Measurements from ENCODE around the gene TMEM164.
A peak's percentile ranks its signal among the peaks of the same experiment; 100 is the strongest.
"Not testable (repeated sequence)": the region's sequence is repeated elsewhere in the genome, so short reads cannot be mapped to it uniquely, and the experiment has no call there.

TMEM164 gene

DNA sequence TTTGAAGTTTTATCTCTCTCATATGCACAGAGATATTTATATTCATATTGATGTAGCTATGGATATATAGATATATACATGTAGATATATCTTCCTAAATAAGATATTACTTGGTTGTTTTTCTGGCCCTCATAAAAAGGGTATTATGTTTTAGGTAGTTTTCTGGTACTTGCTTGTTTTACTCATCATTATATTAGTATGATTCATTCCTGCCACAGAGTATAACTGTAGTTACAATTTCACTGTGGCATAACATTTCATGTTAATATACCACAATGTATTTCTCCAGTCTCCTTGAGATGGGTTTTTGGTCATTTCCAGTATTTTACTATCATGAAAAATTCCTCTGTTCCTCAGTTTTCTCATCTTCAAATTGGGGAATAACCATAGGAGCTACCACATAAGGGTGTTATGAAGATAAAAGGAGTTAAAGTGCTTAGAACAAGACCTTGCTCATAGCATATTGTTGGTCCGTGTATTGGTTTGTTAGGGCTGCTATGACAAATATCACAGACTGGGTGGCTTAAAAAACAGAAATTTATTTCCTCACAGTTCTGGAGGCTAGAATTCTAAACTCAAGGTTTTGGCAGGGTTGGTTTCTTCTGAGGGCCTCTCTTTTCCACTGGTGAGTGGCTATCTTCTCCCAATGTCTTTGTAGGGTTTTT is 129.7 kb downstream of the TMEM164 start:
- peak; percentile 52 for ATAC-seq

DNA sequence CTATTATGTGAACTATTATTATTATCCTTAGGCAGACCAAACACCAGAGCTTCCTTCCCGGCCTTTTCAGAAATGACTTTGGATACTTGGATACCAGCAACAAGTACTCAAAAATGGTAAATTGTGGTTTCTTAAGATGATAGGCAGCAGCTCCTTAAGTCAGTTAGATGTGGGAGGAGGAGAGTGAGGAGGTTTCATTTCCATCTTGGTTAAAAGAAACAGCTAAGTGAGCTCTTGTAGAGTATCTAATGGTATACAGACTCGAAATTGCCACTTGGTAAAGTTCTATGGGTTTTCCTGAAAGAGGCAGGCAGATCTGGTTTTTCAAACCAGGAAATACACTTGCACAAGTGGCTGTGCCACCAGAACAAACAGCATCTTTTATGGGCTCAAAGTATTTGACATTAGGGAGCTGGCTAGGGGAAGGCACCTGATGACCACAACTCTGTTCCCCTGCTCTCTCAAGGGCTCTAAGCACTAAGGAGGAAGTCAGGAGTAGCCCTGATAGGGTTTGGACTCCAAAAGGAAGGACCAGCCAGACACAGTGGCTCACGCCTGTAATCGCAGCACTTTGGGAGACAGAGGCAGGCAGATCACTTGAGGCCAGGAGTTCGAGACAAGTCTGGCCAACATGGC is 130.9 kb downstream of the TMEM164 start:
- DNase-seq (no peak), ATAC-seq (no peak)

More for the DNA sequence above, 129.7 kb downstream of the TMEM164 start:
- no peak for DNase-seq

DNA sequence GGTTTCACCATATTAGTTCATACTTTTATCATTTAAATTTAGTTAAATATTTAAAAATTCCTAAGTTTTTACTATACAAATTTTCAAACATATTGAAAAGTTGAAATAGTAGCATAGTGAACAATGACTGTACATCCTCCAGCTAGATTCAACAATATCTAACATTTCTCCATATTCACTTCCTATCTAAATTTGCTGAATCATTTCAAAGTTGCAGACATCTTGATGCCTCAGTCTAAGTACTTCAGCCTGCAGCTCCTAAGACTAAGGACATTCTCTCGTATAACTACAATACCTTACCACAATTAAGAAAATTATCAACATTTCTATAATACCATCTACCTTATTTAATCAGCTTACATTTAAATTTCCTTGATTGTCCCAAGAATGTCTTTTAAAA is 132.7 kb downstream of the TMEM164 start:
- DNase-seq (no peak), ATAC-seq (no peak)

DNA sequence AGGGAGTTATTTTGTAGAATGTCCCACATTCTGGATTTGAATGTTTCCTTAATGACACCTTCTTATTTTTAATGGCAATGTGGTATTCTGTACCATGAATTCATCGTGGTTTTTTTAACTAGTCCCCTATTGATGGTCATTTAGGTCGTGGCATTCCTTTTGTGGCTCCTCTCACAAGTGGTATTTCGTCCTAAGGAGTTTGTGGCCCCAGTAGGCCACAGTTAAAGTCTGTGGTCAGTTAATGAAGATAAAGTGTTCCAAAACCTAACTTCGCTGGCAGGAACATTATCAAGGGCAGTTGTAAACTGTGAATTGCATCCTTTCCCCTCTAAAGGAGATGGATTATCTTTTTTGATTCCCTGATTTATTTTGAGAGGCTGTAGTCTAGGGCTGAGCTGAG is 133.2 kb downstream of the TMEM164 start:
- no peak for DNase-seq
- no peak for ATAC-seq

DNA sequence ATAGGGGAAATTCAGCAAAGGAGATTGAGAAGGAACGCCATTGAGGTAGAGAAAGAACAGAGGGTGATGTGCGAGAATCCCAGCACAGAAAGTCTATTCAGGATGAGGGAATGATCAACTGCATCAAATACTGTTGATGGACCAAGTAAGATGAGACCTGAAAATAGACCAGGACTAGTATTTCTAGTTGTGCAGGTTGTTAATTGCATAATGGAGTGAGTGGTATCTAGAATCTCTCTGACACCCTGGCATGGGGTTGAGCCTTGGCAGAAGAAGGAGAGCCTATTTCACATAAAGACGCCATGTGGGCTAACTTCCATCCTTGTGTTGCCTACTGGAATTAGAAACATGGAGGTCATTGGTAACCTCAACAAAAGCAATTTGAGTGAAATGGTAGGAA is 135.6 kb downstream of the TMEM164 start:
- ATAC-seq: no peak
- no peak for DNase-seq

DNA sequence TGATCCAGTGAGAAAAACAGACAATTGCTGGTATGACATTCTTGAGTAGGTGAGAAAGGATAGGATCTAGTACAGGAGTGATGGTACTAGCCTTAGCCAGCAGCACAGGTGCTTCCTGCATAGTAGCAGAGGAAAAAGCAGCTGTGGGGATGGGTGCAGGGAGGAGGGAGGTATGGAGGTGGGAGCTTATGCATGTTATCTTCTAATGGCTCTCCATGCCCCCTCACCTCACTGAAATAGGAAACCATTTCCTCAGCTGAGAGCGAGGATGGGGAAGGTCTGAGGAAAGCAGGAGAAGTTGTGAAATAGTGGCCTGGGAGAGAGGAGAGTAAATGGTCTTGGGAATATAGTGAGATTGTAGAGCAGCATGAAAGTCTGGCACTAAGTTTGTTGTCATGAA is 136.3 kb downstream of the TMEM164 start:
- ATAC-seq: no peak
- no peak for DNase-seq

DNA sequence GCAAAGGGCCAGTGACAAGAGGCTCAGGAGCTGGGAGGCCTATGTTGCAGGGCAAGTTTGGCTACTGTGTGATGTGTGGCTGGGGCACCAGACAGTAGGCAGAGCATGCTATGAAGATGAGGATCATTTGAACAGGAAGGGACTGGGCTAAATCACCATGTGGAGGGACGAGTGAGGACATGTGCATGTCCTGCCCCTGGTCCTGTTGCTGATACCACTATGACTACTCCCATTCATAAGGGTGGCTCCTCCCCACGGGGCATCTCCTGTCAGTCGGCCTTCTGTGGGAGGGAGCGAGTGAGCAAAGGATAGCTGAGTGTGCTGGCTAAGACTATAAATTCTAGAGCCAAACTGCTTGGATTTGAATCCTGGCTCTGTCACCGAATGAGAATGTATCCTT is 139.2 kb downstream of the TMEM164 start:
- DNase-seq (no peak), ATAC-seq (no peak)

DNA sequence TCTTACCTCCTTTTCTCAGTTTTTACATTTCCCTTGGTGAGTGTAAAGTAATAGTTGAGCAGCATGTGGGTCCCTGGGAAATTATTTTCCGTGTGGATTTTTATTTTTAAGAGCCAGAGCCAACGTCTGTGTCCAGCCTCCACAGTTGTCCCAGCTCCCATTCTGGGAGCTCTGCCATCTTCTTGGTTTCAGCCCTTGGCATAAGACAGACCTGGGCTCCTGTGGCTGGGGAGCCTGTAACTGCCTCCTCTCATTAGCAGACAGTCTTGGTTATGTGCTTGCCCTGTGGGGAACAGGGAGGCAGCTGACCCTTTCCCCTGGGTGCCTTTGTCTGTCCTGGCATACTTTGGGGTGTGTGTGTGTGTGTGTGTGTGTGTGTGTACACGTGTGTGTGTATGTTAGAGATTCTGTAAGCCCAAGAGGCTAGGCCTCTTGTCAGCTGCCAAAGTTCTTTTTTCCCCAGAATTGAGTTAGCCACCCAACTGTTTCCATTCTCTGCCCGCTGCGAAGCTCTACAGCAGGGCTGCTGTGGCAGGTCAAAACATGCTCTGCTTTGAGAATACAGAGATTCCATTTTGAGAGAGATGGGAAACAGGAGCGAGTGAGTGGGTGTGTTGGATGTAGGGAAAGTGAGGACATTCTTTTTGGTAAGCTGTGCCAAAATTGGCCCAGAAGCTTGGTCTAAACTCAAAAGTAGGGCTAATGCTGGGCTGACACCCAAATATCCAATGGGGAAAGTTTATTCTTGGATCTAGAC is 140.7 kb downstream of the TMEM164 start:
- no peak for DNase-seq
- ATAC-seq: no peak

DNA sequence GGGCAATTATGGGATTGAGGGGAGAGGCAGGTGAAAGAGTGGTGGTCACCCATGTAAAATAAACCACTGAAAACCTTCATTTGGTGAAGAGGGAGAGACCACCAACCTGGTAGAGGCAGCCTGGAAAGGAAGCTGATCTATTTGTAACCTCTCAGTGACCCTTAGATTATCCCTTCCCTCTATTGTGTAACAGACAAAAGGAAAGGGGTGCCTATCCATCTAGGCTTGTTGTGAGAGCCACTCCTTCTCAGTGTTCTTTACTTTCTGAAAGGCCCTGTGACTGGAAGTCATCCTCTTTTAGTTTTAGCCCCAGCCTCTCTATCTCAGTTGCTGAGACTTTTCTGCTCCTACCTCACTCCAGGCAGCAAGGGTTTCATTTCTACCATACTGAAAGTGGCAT is 142.4 kb downstream of the TMEM164 start:
- ATAC-seq: no peak
- DNase-seq: no peak

DNA sequence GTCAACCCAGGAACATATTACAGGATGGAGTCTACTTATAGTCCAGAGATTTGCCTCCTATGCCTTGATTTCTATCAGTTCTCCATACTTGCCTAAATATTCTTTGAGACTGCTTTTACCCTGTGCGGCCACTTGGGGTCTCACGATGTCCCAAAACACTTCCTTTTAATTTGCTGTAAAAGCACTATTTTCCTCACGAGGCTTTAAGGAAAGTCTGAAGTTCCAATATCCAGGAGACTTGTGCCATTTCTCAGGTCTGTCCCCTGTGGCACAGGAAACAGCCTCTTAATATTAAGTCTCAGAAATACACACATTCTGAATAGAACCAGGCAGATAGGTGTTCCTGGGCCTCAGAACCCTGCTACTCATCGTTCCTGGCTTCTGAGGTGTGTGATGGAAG is 142.9 kb downstream of the TMEM164 start:
- peak; percentile 14 for DNase-seq
- ATAC-seq: no peak

DNA sequence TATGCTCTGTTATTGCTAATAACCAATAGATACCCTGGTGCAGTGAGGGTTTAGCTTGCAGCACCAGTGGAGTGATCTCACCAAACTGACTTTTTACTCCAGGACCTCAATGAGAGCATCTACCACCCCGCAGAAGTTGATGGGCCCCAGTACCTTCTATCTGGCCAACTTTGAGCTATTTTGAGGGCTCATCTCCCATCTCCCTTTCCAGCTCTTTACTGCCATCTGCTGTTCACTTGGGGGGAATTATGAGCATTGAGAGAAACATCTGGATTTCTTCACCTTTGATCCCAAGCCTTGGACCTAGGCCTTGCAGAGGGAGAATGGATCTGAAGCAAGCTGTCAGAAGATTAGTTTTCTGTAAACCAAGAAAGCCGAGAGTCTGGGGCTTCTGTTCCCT is 143.6 kb downstream of the TMEM164 start:
- ATAC-seq (peak; percentile 49), DNase-seq (peak; percentile 19)

DNA sequence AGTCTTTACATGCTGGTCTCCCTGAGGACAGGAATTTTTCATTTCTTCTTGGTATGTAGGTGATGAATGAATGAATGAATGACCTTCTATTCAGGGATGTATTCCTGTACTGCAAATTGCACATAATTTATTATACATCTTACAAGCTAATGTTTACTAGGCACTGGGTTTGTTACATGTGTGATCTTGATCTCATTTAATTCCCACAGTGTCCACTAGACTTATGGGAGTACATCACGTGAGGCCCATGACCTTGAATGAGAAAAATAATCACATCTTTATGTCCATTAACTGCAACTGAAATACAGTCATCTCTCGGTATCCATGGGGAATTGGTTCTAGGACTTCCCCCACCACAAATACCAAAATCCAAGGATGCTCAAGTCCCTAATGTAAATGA is 150.3 kb downstream of the TMEM164 start:
- ATAC-seq (no peak), DNase-seq (no peak)

DNA sequence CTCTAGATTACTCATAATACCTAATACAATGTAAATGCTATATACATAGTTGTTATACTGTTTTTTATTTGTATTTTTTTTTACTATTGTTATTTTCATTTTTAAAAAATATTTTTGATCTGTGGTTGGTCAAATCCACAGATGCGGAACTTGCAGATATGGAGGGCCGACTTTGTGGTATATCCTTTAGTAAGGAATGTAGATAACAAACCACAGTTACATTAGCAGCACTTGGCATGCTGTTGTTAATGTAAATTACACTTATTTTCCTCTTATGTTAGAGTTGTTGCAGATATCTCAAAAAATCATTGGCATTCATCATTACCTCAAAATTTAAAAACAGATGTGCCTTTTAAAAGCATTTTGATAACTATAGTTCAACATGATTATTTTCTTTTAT is 151.0 kb downstream of the TMEM164 start:
- no peak for ATAC-seq
- DNase-seq: no peak

DNA sequence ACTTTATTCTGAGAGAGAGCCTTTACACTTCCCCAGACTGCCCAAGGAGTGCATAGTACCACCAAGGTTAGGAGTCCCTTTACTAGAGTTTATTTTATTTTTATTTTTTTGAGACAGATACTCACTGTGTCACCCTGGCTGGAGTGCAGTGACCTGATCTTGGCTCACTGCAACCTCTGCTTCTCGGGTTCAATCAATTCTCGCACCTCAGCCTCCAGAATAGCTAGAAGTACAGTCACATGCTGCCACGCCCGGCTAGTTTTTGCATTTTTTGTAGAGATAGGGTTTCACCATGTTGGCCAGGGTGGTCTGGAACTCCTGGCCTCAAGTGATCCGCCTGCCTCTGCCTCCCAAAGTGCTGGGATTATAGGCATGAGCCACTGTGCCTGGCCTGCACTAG is 151.4 kb downstream of the TMEM164 start:
- not testable (repeated sequence) for DNase-seq, ATAC-seq

DNA sequence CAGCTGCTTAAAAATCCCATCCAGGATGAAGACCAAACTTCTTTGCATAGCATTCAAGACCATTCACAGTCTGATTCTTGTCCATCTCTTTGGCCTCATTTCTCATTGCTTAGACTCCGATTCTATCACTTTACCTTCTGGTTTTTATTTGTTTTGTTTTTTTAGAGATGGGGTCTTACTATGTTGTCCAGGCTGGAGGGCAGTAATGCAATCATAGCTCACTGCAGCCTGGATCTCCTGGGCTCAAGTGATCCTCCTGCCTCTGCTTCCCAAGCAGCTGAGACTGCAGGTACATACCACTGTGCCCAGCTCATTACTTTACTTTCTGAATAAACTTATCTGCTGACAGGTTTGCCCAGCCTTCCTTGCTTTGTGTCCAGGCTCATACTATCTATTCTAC is 152.8 kb downstream of the TMEM164 start:
- ATAC-seq (no peak), DNase-seq (no peak)

DNA sequence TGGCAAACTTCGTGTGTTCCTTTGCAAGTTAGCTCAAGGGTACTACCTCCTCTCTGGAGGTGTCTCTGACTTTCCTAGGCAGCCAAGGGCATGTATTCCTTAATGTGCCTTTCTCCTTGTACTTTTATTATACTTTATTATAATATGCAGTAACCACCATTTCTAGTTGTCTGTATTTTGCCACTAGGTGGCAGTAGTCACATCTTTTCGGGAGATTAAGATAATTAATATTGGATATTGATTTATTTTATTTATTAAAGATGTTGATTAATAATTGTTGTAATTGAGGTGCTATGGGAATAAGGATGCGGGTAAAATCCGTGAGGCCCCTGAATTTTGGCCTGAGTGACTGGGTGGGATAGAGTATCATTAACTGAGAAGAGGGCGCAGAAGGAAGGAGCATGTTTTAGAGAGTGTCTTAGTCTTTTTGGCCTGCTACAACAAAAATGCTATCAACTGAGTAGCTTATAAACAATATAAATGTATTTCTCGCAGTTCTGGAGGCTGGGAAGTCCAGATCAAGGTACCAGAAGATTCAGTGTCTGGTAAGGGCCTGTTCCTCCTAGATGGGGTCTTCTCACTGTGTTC is 153.3 kb downstream of the TMEM164 start:
- no peak for ATAC-seq

DNA sequence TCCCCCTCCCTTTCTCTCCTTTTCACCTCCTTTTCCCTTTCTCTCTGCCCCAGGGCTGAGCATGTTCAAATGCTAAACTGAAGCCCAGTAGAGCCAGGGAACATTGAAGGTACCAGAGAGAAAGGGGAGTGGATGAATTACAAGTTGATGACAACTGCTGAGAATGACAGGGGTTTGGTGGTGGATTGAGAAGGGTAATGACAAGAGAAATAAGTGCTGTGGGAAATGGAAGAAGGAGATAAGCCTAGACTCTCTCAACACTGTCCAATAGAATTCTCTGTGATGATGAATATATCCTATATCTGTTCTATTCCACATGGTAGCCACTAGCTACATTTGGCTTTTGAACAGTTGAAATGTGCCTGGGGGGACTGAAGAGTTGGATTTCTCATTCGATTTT is 154.5 kb downstream of the TMEM164 start:
- no peak for ATAC-seq
- no peak for DNase-seq

More for the DNA sequence above, 153.3 kb downstream of the TMEM164 start:
- no peak for DNase-seq

DNA sequence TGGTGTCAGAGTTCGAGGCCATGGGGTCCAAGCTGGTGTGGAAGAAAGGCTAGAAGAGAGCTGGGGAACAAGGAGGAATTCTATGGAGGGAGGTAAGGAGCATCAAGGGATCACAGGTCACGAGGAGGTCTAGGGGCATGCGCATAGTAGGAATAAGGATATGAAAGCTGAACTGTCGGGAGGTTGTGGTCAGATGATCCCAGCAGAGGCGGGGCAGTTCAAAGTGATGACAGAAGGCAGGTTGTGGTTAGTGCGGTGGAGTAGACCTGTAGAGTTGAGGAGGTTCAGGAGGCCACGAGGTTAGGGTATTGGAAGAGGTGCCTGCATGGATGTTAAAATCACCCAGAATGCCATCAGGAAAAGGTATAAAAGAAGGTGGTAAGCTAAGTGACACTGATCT is 156.3 kb downstream of the TMEM164 start:
- DNase-seq: no peak
- no peak for ATAC-seq

DNA sequence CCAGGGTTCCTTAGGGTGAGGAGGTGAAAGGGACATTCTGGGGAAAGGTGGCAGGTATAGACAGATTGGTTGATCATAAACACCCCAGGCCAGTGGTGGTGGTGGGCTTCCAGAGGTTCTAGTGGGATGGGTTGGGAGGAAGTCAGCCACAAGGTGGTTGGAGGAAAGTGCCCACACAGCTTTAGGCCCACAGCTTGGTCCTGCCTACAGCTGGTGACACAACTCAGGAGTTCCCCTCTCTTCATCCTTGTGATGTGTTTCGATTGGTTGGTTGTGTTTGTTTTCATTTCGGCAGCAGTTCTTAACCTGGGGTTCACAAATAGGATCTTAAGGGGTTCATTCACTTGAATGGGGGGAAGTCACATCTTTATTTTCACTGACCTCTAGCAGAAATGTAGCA is 157.0 kb downstream of the TMEM164 start:
- ATAC-seq: no peak
- no peak for DNase-seq

DNA sequence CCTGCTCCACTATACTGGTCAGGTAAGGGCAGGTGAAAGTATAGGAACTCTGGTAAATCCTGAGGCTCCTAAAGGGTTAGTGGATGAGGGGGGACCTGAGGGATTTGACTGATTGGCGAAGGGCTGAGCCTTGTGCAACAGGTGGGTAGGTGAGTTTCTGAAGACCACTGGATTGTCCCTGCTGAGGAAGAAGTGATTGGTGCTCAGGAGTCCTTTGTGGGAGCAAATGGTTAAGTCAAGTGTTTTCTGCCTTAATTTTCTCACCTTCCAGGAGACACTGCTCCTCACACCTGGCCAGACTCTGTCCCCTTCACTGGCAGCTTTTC is 158.4 kb downstream of the TMEM164 start:
- DNase-seq: no peak
- ATAC-seq: no peak

DNA sequence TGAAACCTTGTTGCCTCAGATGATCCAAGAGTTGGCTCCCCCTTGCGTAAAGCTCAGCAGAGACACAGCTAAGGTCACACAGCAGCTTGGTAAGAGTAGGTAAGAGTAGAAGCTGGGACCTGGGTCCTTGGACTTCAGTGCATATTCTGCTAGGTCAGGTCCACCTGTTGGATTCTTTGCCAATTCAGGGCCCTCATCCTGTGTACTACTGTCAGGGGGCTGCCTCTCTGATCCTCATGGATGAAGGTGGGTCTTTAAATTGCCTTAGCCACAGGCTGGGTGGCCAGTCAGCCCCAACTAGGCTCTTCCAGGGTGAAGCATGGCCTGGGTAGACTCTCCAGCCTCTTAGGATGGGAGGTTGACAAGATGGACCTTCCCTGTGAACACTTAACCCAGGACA is 159.2 kb downstream of the TMEM164 start:
- DNase-seq (no peak), ATAC-seq (no peak)

DNA sequence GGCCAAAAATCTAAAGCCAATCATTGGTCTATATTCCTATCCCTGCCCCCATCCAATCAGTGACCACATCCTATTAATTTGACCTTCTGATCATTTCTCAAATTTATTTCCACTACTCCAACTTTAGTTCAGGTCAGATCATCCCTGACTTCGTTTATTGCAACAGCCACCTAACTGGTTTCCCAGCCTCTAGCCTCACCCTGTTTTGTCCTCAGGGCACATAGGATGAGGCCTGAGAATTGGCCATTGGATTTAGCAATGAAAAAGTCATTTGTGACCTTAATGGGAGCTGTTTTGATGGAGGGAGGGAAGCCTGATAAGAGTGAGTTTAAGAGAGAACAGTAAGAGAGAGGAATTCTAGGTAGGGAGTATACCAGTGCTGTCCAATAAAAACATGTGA is 160.0 kb downstream of the TMEM164 start:
- DNase-seq (no peak), ATAC-seq (no peak)

DNA sequence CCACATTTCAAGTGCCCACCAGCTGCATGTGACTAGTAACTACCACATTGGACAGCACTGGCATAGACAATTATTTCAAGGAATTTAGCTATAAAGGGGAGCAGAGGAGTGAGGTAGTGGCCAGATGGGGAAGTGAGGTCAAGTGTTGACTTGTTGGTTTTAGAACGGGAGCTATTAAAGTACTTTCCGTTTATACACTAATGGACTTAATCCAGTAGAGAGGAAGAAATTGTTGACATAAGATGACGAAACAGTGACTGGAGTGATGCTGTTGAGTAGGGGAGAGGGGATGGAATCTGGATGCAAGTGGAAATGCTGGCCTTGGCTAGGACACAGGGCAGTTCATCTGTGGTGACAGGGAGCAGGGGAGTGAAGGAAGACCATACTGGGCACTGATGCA is 160.6 kb downstream of the TMEM164 start:
- DNase-seq: no peak
- ATAC-seq: no peak

Measured in stimulated activated naive CD8-positive, alpha-beta T cell treated with anti-CD3 and anti-CD28 coated beads, Interleukin-15, Interleukin-2, amounts not matched to agents 100 U/mL and 50 U/mL, for 24 hours (primary cell).